ENCODE results near the gene SBK1. TPM values are rescaled to one million over a fixed set of nuclear protein-coding genes. Genes with fewer than 3 reads are reported as not detected.

SBK1 gene
- total and polyA plus RNA-seq, 10 donors = 0.30 to 2.8 (median 1.7) TPM

GRCh38 chr16:28255838-28256237, 36.5 kb upstream of the SBK1 start:
- peaks cover 0 to 16% (median 12%) of the 10 kb centered on the region in 8 donors for H3K9me3 ChIP-seq
- TF ChIP-seq POLR2AphosphoS5 (IDR thresholded peaks at IDR 0.05) (no peak), POLR2A (IDR thresholded peaks at IDR 0.05) (no peak)
- TF ChIP-seq, protein P1, sequence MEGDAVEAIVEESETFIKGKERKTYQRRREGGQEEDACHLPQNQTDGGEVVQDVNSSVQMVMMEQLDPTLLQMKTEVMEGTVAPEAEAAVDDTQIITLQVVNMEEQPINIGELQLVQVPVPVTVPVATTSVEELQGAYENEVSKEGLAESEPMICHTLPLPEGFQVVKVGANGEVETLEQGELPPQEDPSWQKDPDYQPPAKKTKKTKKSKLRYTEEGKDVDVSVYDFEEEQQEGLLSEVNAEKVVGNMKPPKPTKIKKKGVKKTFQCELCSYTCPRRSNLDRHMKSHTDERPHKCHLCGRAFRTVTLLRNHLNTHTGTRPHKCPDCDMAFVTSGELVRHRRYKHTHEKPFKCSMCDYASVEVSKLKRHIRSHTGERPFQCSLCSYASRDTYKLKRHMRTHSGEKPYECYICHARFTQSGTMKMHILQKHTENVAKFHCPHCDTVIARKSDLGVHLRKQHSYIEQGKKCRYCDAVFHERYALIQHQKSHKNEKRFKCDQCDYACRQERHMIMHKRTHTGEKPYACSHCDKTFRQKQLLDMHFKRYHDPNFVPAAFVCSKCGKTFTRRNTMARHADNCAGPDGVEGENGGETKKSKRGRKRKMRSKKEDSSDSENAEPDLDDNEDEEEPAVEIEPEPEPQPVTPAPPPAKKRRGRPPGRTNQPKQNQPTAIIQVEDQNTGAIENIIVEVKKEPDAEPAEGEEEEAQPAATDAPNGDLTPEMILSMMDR (IDR thresholded peaks at IDR 0.05 in 8 of 11, conservative IDR thresholded peaks at IDR 0.05 in 3 of 11) = no peak
- H3K36me3 ChIP-seq = no peaks in the 10 kb centered on the region
- intact Hi-C loops (cut with DNase I; ENCODE audit: low total_unique reads) = no loop called here
- peaks cover 0 to 25% (median 13%) of the 10 kb centered on the region in 7 donors for H3K27me3 ChIP-seq (replicated peaks in 1 of 7)
- DNase-seq = no peak
- H3K27ac ChIP-seq = peak overlapping the region in 1 of 8 donors; percentile 84
- H3K4me3 ChIP-seq = no peak overlapping the region
- 88 to 93% (median 90%) methylated on average over 12 of the region's 12 CpGs for WGBS, 5 donors
- peaks cover 0 to 30% (median 8%) of the 10 kb centered on the region in 6 donors for H3K4me1 ChIP-seq

DNA sequence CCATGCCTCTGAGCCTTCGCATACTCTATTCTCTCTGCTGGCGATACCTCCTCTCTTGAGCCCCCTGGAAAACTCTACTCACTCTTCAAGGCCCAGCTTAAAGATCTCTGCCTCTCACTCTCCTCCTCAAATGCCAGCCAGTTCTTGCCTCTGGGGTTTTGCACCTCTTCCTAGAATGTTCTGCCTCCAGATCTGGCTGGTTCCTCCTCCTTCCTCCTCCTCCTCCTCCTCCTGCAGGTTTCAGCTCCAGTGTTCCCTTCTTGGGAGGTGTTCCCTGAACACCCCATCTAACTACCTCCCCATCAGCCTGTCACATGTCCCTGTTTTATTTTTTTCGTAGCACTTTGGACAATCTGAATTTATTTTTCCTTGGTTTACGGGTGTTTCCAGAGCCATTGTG, 35.1 kb upstream of the SBK1 start:
- 70 to 83% (median 75%) methylated on average over 4 of the region's 4 CpGs for WGBS, 5 donors
- Histone ChIP-seq H3K9me3 (peaks cover 0 to 14% (median 11%) of the 10 kb centered on the region in 8 donors), H3K4me1 (peaks cover 0 to 30% (median 8%) of the 10 kb centered on the region in 6 donors), H3K27ac (no peak overlapping the region), H3K27me3 (replicated peaks in 1 of 7) (peaks cover 0 to 32% (median 13%) of the 10 kb centered on the region in 7 donors), H3K36me3 (no peaks in the 10 kb centered on the region), H3K4me3 (no peak overlapping the region)
- DNase-seq = no peak
- TF ChIP-seq, protein P1 (IDR thresholded peaks at IDR 0.05 in 8 of 11, conservative IDR thresholded peaks at IDR 0.05 in 3 of 11) = no peak
- no peak for TF ChIP-seq POLR2A (IDR thresholded peaks at IDR 0.05)
- no peak for TF ChIP-seq POLR2AphosphoS5 (IDR thresholded peaks at IDR 0.05)
- intact Hi-C loops (cut with DNase I; ENCODE audit: low total_unique reads) = no loop called here

DNA sequence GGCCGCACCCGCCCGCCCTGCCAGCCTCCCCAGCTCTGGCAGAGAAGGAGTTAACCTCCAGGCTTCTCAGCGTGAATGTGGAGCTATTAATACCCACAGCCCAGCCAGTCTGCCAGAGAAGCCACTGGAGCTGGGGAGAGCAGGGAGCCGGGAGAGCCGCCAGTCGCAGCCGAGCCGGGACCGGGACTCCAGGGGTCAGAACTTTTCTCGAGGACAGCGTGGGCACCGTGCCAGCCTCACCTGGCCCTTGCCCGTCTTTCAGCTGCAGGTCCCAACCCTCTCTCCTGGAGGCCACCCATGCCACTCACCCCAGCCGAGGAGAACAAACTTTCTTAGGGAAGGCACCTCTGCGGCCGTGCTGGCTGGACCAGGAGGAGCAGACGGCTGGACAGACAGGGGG, 33.8 kb upstream of the SBK1 start:
- 32 to 40% (median 35%) methylated on average over 15 to 18 of the region's 18 CpGs for WGBS, 5 donors
- Histone ChIP-seq H3K36me3 (no peaks in the 10 kb centered on the region), H3K4me3 (peak overlapping the region in 5 of 8 donors; percentile 3 to 54 (median 28)), H3K27me3 (replicated peaks in 1 of 7) (peaks cover 0 to 39% (median 13%) of the 10 kb centered on the region in 7 donors), H3K4me1 (peaks cover 0 to 29% (median 8%) of the 10 kb centered on the region in 6 donors), H3K9me3 (peaks cover 0 to 9% (median 0%) of the 10 kb centered on the region in 8 donors), H3K27ac (no peak overlapping the region)
- TF ChIP-seq POLR2AphosphoS5 (IDR thresholded peaks at IDR 0.05) = peak in 2 of 3 donors; percentile 30 to 45
- TF ChIP-seq, protein P1 (IDR thresholded peaks at IDR 0.05 in 8 of 11, conservative IDR thresholded peaks at IDR 0.05 in 3 of 11) = no peak
- TF ChIP-seq POLR2A (IDR thresholded peaks at IDR 0.05) = no peak
- DNase-seq = no peak
- intact Hi-C loops (cut with DNase I; ENCODE audit: low total_unique reads) = no loop called here

GRCh38 chr16:28259091-28259780, 33.1 kb upstream of the SBK1 start:
- no peak for DNase-seq
- H3K27ac ChIP-seq = no peak overlapping the region
- H3K9me3 ChIP-seq = peaks cover 0 to 9% (median 0%) of the 10 kb centered on the region in 8 donors
- no peaks in the 10 kb centered on the region for H3K36me3 ChIP-seq
- peak overlapping the region in 5 of 8 donors; percentile 3 to 54 (median 28) for H3K4me3 ChIP-seq
- no peak for TF ChIP-seq POLR2A (IDR thresholded peaks at IDR 0.05)
- TF ChIP-seq POLR2AphosphoS5 (IDR thresholded peaks at IDR 0.05) = no peak
- TF ChIP-seq, protein P1 (IDR thresholded peaks at IDR 0.05 in 8 of 11, conservative IDR thresholded peaks at IDR 0.05 in 3 of 11) = no peak
- intact Hi-C loops (cut with DNase I; ENCODE audit: low total_unique reads) = no loop called here
- peaks cover 0 to 23% (median 8%) of the 10 kb centered on the region in 6 donors for H3K4me1 ChIP-seq
- 56 to 81% (median 65%) methylated on average over 8 to 29 of the region's 29 CpGs for WGBS, 5 donors
- peaks cover 0 to 43% (median 13%) of the 10 kb centered on the region in 7 donors for H3K27me3 ChIP-seq (replicated peaks in 1 of 7)

Data from spleen (tissue), 11 donors.